B cell (primary cell): ENCODE measurements around the gene PLEKHG4B.

ENCODE experiments used
- CTCF ChIP-seq: fragments of 200-600 bp; IDR thresholded peaks from one replicate; pipeline ENCODE4 v1.8.0; 2022; ENCODE audit warnings: antibody characterized with exemption, mild to moderate bottlenecking
- EZH2 ChIP-seq: IDR thresholded peaks from 2 replicates; pipeline ENCODE4 v1.6.1; 2012; ENCODE audit warnings: borderline replicate concordance, low read depth, mild to moderate bottlenecking, moderate library complexity, low read length; ENCODE audit not compliant: insufficient read depth, poor library complexity, severe bottlenecking

- TF ChIP-seq EZH2 (no peak), CTCF (no peak)
Measured at GRCh38 chr5:149745-150485, 57.9 kb downstream of the PLEKHG4B start.
